Measurements from ENCODE around the gene USP21. TPM values are rescaled to one million over a fixed set of nuclear protein-coding genes. Genes with fewer than 3 reads are reported as not detected.

USP21 gene
- polyA plus RNA-seq, 1 of the 3 experiments (the other 2 are of a cell fraction): 26.8 TPM

DNA sequence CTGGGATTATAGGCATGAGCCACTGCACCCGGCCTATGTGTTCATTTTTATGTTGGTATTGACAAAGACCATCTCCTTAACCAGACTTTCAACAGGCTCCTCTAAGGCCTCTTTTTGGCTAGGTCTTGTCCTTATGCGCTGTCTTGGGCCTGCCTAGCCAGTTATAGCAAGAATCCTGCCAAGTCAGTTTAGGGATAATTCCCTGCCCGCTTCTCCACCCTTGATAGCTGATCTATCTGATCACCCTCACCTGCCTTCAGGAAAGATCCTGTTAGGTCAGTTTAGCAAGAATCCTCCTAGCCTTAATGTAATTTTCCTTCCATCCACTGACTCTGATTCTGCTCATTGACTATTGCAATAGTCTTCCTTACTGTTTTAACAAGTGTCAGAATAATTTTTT is 20.4 kb downstream of the USP21 start:
- Histone ChIP-seq H3K27ac (ENCODE audit: low read depth in 2 of 2, low read length in 1 of 2) (no peak overlapping the region), H4K20me1 (ENCODE audit: insufficient read depth) (no peaks in the 10 kb centered on the region), H3K9ac (no peak overlapping the region), H3K9me2 (no peaks in the 10 kb centered on the region), H3K4me2 (no peak overlapping the region), H3F3A (replicated peaks; ENCODE audit: insufficient read depth) (peaks cover 10% of the 10 kb centered on the region), H3K27me3 (ENCODE audit: insufficient read depth) (no peaks in the 10 kb centered on the region), H3K4me1 (ENCODE audit: control insufficient read depth in 1 of 2, insufficient read depth in 2 of 2, low read depth in 1 of 2, low read length in 1 of 2) (peaks cover 0 to 18% of the 10 kb centered on the region in 2 experiments; a peak in 1 of 4 replicates), H3K9me3 (no peaks in the 10 kb centered on the region), H3K4me3 (ENCODE audit: low read depth in 2 of 2, low read length in 1 of 2) (no peak overlapping the region), H3K36me3 (replicated peaks in 1 of 2; ENCODE audit: control insufficient read depth in 1 of 2, insufficient read depth in 2 of 2, low read length in 1 of 2) (peaks cover 6 to 11% of the 10 kb centered on the region in 2 experiments), H3K79me2 (ENCODE audit: insufficient read depth) (peaks cover 17% of the 10 kb centered on the region), H2AFZ (ENCODE audit: low read depth) (no peak overlapping the region)
- DNase-seq: no peak
- CTCF ChIA-PET: interaction anchor here (0.9 to 5.6 kb wide), 3 partner anchors 13 to 202 kb away, joined by 3 to 32 read pairs (median 5); no protein-coding TSS in a partner anchor
- TF ChIP-seq MXI1 (IDR thresholded peaks at IDR 0.05; ENCODE audit: low read depth, low read length) (no peak), RCOR1 (IDR thresholded peaks at IDR 0.05; ENCODE audit: low read length) (no peak), GATA2 (CRISPR knock-in tag; IDR thresholded peaks at IDR 0.05) (no peak), TCF12 (IDR thresholded peaks at IDR 0.05) (no peak), SIN3A (IDR thresholded peaks at IDR 0.05; ENCODE audit: borderline replicate concordance, low read depth, low read length) (no peak), NRF1 (IDR thresholded peaks at IDR 0.05; ENCODE audit: low read depth, low read length) (no peak), IRF3 (IDR thresholded peaks at IDR 0.05; ENCODE audit: low read depth, low read length) (no peak), REST (IDR thresholded peaks at IDR 0.05; ENCODE audit: low read depth, low read length) (no peak), TAF1 (IDR thresholded peaks at IDR 0.05; ENCODE audit: borderline replicate concordance, low read depth, low read length) (no peak), RXRA (IDR thresholded peaks at IDR 0.05; ENCODE audit: borderline replicate concordance, low read depth) (no peak), SMC3 (IDR thresholded peaks at IDR 0.05; ENCODE audit: low read depth, low read length) (no peak), JUND (IDR thresholded peaks at IDR 0.05) (no peak), FOXJ3 (CRISPR knock-in tag; IDR thresholded peaks at IDR 0.05) (no peak), RAD21 (IDR thresholded peaks at IDR 0.05; ENCODE audit: low read length) (no peak), MEF2A (IDR thresholded peaks at IDR 0.05; ENCODE audit: borderline replicate concordance, low read depth) (no peak), EP300 (IDR thresholded peaks at IDR 0.05; ENCODE audit: borderline replicate concordance in 1 of 2, low read depth in 1 of 2, low read length in 1 of 2) (no peak), FOSL2 (IDR thresholded peaks at IDR 0.05; ENCODE audit: borderline replicate concordance, low read depth) (no peak), CHD2 (IDR thresholded peaks at IDR 0.05; ENCODE audit: low read length, partially characterized antibody) (no peak)
- TF ChIP-seq, protein P1, sequence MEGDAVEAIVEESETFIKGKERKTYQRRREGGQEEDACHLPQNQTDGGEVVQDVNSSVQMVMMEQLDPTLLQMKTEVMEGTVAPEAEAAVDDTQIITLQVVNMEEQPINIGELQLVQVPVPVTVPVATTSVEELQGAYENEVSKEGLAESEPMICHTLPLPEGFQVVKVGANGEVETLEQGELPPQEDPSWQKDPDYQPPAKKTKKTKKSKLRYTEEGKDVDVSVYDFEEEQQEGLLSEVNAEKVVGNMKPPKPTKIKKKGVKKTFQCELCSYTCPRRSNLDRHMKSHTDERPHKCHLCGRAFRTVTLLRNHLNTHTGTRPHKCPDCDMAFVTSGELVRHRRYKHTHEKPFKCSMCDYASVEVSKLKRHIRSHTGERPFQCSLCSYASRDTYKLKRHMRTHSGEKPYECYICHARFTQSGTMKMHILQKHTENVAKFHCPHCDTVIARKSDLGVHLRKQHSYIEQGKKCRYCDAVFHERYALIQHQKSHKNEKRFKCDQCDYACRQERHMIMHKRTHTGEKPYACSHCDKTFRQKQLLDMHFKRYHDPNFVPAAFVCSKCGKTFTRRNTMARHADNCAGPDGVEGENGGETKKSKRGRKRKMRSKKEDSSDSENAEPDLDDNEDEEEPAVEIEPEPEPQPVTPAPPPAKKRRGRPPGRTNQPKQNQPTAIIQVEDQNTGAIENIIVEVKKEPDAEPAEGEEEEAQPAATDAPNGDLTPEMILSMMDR (IDR thresholded peaks at IDR 0.05): no peak
- 91% methylated on average over 3 of the region's 3 CpGs for WGBS (ENCODE audit: low lambda C conversion rate)
- POLR2A ChIA-PET: no interaction called here

All from SK-N-SH (cell line).